Left ventricle myocardium inferior (tissue), 1 donor: Measurements from ENCODE around the gene DDO. TPM values are rescaled to one million over a fixed set of nuclear protein-coding genes. Genes with fewer than 3 reads are reported as not detected.
A peak's percentile ranks its signal among the peaks of the same experiment; 100 is the strongest.

Experiments
- DNase-seq: peaks from one replicate; pipeline ENCODE4 v3.0.0-alpha.2; 2020
- H3K27ac ChIP-seq: fragments of 200-600 bp; replicated peaks from 2 replicates; pipeline ENCODE4 v1.8.0; 2021
- H3K27me3 ChIP-seq: fragments of 200-600 bp; 2 replicates; pipeline ENCODE4 v1.8.0; 2021; ENCODE audit warnings: low read depth
- H3K36me3 ChIP-seq: fragments of 200-600 bp; 2 replicates; pipeline ENCODE4 v1.8.0; 2021
- H3K4me1 ChIP-seq: fragments of 200-600 bp; 2 replicates; pipeline ENCODE4 v1.8.0; 2021
- H3K4me3 ChIP-seq: fragments of 200-600 bp; 2 replicates; pipeline ENCODE4 v1.8.0; 2021; ENCODE audit warnings: mild to moderate bottlenecking, moderate library complexity
- H3K9me3 ChIP-seq: fragments of 200-600 bp; replicated peaks from 2 replicates; pipeline ENCODE4 v1.8.0; 2021
- intact Hi-C: fragments of 100-400 bp; cut with micrococcal nuclease; formaldehyde crosslinking; loops from one replicate; pipeline ENCODE4 v1.11.0; 2022
- total RNA-seq: library from RNA; stranded (reverse); fragmentation: NEBNext Ultra II Directional; extraction: Animal tissue kit (Norgen Biotek cat#: 25700); gene quantifications from one replicate; pipeline ENCODE4 v1.2.1, GENCODE V29; 2021
- TF ChIP-seq, protein P1 (sequence below): fragments of 200-600 bp; IDR thresholded peaks from 2 replicates; pipeline ENCODE4 v1.8.0; 2021; ENCODE audit warnings: antibody characterized with exemption, mild to moderate bottlenecking, borderline replicate concordance
- donor health status: DM: no; HTN: yes; CAD: no; lungs with severe emphysema.

DDO gene
- total RNA-seq, 1 donor from 2014 or later: 37.6 TPM

DNA sequence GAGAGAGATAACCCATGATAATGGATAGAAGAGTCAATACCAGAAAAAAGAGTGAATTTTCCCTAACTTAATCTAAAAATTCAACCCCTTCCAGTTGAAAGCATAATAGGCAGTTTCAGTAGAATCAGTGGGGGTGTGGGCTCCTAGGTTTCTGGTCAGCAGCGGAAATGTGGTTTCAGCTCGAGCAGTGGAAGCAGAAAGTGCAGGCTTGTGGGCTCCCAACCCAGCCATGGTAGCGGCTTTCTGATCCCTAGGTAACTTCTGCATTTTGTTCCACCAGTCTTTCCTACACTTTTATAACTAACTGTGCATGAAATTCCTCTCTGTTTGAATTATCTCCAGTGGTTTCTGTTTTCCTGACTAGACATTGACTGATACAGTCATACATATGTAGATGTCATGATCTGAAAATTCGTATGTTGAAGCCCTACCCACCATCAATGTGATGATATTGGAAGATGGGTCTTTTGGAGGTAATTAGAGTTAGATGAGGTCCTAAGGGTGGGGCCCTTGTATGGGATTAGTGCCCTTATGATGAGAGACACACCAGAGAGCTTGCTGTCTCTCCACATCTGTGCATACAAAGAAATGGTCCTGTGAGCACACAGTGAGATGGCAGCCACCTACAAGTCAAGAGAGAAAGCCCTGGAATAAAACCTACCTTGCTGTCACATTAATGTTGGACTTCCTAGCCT lies 6.5 kb upstream of the DDO start:
- TF ChIP-seq, protein P1, sequence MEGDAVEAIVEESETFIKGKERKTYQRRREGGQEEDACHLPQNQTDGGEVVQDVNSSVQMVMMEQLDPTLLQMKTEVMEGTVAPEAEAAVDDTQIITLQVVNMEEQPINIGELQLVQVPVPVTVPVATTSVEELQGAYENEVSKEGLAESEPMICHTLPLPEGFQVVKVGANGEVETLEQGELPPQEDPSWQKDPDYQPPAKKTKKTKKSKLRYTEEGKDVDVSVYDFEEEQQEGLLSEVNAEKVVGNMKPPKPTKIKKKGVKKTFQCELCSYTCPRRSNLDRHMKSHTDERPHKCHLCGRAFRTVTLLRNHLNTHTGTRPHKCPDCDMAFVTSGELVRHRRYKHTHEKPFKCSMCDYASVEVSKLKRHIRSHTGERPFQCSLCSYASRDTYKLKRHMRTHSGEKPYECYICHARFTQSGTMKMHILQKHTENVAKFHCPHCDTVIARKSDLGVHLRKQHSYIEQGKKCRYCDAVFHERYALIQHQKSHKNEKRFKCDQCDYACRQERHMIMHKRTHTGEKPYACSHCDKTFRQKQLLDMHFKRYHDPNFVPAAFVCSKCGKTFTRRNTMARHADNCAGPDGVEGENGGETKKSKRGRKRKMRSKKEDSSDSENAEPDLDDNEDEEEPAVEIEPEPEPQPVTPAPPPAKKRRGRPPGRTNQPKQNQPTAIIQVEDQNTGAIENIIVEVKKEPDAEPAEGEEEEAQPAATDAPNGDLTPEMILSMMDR: no peak
- Histone ChIP-seq H3K4me1 (no peaks in the 10 kb centered on the region), H3K9me3 (peaks cover 8% of the 10 kb centered on the region), H3K27ac (no peak overlapping the region), H3K4me3 (no peak overlapping the region), H3K27me3 (peaks cover 5% of the 10 kb centered on the region), H3K36me3 (no peaks in the 10 kb centered on the region)
- intact Hi-C loops: no loop called here
- no peak for DNase-seq

DNA sequence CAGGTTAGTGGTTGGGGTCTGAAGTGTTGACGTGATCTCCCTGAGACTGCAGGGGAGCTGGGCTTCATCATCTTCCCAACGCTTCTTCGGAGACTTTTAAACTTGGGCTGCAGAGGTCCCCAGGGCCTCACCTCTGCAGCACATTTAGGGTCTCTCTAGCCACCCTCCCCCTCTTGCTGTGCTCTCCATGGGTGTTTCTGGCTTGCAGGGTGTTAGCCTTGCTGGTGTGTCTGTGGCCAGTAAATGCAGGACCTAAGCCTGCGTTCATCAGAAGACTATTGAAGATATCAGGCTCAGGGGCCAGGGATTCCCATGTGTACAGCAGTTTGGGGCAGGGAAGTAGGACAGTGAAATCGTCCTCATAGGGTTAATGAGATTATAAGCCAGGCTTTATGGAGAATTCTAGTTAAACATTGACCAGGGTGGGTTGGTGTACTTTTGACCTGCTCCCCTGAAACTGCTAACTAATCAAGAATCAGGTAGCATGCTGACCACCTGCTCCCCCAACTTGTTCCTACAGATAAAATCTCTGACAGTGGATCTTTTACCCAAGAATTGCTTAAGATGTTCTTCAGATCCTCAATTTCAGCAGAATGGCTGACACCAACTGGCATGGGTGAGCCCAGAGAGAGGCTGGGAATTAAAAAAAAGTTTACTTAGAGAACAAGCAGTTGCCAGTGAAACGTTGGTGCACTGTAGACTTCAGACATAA lies 3.8 kb upstream of the DDO start:
- no peak overlapping the region for H3K27ac ChIP-seq
- intact Hi-C loops: no loop called here
- H3K9me3 ChIP-seq: peaks cover 8% of the 10 kb centered on the region
- TF ChIP-seq, protein P1: no peak
- H3K36me3 ChIP-seq: no peaks in the 10 kb centered on the region
- no peak for DNase-seq
- no peaks in the 10 kb centered on the region for H3K27me3 ChIP-seq
- H3K4me3 ChIP-seq: no peak overlapping the region
- peaks cover 14% of the 10 kb centered on the region for H3K4me1 ChIP-seq

DNA sequence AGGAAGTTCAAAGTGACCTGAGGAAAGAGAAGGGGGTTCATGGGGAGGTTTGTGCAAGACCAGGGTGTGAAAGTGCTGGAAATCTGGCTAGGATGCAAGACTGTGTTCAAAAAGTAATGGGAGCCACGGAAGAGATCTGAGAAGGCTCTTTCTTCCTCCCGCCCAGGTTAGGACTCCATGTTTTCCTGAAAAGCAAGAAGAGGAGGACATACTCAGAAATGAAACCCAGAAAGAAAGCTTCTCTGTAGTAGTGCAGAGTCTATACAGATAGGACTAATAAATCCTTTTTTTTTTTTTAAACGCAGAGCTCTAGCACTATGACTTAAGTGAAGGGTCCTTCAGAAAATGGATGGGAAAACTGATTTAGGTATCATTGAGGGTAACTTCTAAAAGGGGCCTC lies 3.2 kb upstream of the DDO start:
- peaks cover 19% of the 10 kb centered on the region for H3K4me1 ChIP-seq
- TF ChIP-seq, protein P1: no peak
- no peak overlapping the region for H3K27ac ChIP-seq
- H3K36me3 ChIP-seq: no peaks in the 10 kb centered on the region
- H3K27me3 ChIP-seq: no peaks in the 10 kb centered on the region
- intact Hi-C loops: no loop called here
- no peak for DNase-seq
- no peak overlapping the region for H3K4me3 ChIP-seq
- H3K9me3 ChIP-seq: peaks cover 8% of the 10 kb centered on the region

DNA sequence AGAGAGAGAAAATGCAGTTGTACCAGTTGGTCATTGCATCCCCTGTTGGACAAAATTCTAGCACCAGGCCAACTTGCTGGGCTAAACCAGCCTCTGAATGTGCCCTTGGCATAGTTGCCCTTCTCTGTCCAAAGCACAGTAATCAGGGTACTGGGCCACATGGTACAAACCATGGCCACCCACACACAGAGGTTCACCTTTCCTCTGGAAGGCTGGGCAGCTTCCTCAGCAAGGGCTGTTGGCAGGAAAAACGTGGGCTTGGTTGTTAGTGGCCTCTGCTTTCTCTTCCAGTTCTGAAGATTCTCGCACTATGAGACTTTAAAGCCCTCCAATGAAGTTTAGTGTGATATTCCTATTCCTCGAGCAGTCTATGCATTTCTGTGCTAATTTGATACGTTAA lies 706 bp downstream of the DDO start:
- peak overlapping the region; percentile 63 for H3K4me3 ChIP-seq

DNA sequence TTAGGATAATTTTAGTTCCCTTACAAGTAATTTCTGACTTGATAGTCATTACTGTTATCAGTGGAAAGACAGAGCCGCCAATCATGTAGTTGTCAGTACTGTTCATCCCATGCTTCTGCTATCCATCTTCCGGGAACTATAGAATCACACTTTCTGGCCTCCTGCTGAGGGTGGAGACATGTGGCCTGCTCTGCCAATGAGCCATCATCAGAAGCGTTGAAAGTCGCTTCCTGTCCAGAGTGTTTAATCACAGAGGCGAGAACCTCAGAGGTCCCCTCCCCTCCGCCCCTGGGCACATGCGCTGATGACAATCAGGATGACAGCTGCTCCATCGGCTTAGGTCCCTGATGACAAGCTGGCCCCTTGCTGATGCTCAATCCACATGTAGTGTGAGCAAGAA lies 3.0 kb downstream of the DDO start:
- H3K4me1 ChIP-seq: peaks cover 28% of the 10 kb centered on the region
- H3K27ac ChIP-seq: no peak overlapping the region
- DNase-seq: no peak
- H3K4me3 ChIP-seq: no peak overlapping the region
- intact Hi-C loops: no loop called here
- TF ChIP-seq, protein P1: no peak
- peaks cover 6% of the 10 kb centered on the region for H3K36me3 ChIP-seq
- no peaks in the 10 kb centered on the region for H3K9me3 ChIP-seq
- no peaks in the 10 kb centered on the region for H3K27me3 ChIP-seq

More for the DNA sequence above, 706 bp downstream of the DDO start:
- DNase-seq: no peak
- intact Hi-C loops: no loop called here
- Histone ChIP-seq H3K27me3 (no peaks in the 10 kb centered on the region), H3K27ac (peak overlapping the region; percentile 91), H3K4me1 (peaks cover 19% of the 10 kb centered on the region), H3K9me3 (no peaks in the 10 kb centered on the region), H3K36me3 (peaks cover 4% of the 10 kb centered on the region)
- TF ChIP-seq, protein P1: no peak
